Measurements from ENCODE around the gene CTNNBIP1. TPM values are rescaled to one million over a fixed set of nuclear protein-coding genes. Genes with fewer than 3 reads are reported as not detected.

Gene CTNNBIP1
- polyA plus RNA-seq, 1 donor (not counting 4 experiments of a cell fraction or from before 2014, with no cell fraction given), result 92.3 TPM

DNA sequence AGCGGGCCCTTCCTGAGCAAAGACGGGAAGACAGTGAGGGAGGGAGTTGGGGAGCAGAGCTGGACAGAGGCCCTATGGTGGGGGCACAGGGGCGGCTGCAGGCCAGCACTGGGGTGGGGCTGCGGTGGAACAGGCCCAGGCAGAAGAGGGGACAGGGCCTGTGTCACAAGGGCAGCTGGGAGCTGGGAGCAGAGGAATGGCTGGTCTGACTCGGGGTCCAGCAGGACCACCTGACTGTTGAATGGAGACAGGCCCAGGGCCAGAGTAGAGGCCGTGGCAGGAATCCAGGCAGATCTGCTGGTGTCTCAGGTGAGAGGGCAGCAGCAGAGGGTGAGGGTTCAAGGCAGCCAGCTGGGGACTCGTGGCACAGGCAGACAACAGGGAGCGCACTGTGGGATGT, 25.3 kb downstream of the CTNNBIP1 start:
- no peak for TF ChIP-seq EZH2 (IDR thresholded peaks at IDR 0.05; ENCODE audit: low read length)
- TF ChIP-seq, protein P1, sequence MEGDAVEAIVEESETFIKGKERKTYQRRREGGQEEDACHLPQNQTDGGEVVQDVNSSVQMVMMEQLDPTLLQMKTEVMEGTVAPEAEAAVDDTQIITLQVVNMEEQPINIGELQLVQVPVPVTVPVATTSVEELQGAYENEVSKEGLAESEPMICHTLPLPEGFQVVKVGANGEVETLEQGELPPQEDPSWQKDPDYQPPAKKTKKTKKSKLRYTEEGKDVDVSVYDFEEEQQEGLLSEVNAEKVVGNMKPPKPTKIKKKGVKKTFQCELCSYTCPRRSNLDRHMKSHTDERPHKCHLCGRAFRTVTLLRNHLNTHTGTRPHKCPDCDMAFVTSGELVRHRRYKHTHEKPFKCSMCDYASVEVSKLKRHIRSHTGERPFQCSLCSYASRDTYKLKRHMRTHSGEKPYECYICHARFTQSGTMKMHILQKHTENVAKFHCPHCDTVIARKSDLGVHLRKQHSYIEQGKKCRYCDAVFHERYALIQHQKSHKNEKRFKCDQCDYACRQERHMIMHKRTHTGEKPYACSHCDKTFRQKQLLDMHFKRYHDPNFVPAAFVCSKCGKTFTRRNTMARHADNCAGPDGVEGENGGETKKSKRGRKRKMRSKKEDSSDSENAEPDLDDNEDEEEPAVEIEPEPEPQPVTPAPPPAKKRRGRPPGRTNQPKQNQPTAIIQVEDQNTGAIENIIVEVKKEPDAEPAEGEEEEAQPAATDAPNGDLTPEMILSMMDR (optimal IDR thresholded peaks at IDR 0.05 in 1 of 3, IDR thresholded peaks at IDR 0.05 in 1 of 3, conservative IDR thresholded peaks at IDR 0.05 in 1 of 3; ENCODE audit: extremely low read depth in 1 of 3, insufficient read depth in 2 of 3, low read length in 3 of 3), result no peak
- Histone ChIP-seq H3K27me3 (ENCODE audit: control insufficient read depth, extremely low read depth, insufficient read depth, low read length) (no peaks in the 10 kb centered on the region), H3K9me3 (ENCODE audit: control insufficient read depth, low read depth, low read length) (no peaks in the 10 kb centered on the region), H3K4me1 (ENCODE audit: control insufficient read depth, extremely low read depth, insufficient read depth, low read length) (peaks cover 56% of the 10 kb centered on the region), H4K20me1 (ENCODE audit: control insufficient read depth, extremely low read depth, insufficient read depth, low read length) (no peaks in the 10 kb centered on the region), H3K4me3 (ENCODE audit: control insufficient read depth in 2 of 3, extremely low read depth in 1 of 3, insufficient read depth in 2 of 3, low read depth in 1 of 3, low read length in 3 of 3) (no peak overlapping the region), H3K4me2 (ENCODE audit: control insufficient read depth, extremely low read depth, insufficient read depth, low read depth, low read length) (no peak overlapping the region), H3K36me3 (ENCODE audit: control insufficient read depth in 2 of 2, extremely low read depth in 1 of 2, insufficient read depth in 2 of 2, low read length in 2 of 2) (peaks cover 21 to 40% of the 10 kb centered on the region in 2 experiments), H3K9me1 (ENCODE audit: control insufficient read depth, extremely low read depth, insufficient read depth, low read length) (peaks cover 3% of the 10 kb centered on the region), H3K27ac (ENCODE audit: control insufficient read depth, insufficient read depth, low read length) (no peak overlapping the region), H3K79me2 (ENCODE audit: control insufficient read depth, insufficient read depth, low read length) (peaks cover 44% of the 10 kb centered on the region), H3K9ac (ENCODE audit: control insufficient read depth, extremely low read depth, insufficient read depth, low read length) (no peak overlapping the region), H2AFZ (ENCODE audit: control insufficient read depth, low read length) (no peak overlapping the region)
- dilution Hi-C loops (cut with MboI; ENCODE audit: extremely low pct_ligation_motif_present, low sequenced_read_pairs), result loop anchor here (25.0 kb wide), 1 partner anchor 98 kb away; no protein-coding TSS in a partner anchor
- DNase-seq (ENCODE audit: low read depth, low spot score) (no peak), FAIRE-seq (no peak)

DNA sequence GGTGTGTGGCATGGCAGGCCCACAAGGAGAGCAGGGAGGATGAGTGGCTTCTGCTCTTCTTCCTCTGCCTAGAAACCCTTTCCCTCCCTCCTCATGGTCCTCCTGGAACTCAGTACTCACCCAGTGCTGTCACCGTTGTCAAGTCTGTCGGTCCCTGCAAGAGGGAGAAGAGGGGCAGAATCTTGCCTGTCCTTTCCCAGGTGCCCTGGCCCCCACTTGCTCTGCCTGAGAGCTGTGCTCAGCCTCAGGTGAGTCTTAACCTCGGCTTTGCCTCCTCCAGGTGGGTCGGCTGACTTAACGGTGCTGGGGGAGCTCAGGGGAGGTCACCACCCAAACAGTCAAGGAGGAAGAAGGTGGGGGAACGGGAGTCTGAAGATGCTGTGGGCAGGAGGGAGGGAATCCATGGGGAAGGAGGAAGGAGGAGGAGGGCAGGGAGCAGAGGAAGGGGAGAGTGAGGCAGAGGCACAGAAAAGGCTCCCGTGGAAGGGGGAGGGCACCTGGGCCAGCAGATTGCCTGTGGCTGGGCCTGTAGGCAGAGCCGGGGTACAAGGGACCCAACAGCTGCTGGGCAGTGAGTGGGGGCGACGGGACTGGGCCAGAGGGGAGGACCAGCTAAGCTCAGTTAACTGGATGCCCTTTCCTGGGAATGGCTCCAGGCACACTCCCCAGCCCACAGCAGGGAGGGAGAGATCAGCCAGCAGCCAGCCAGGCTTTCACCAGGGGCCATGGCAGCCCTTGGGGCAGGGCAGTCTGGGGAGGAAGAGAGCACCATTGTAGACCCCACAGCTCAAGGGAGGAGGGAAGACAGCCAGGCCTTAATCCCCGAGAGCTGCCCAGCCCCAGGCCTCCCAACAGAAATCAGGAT, 26.3 kb downstream of the CTNNBIP1 start:
- no peak for DNase-seq (ENCODE audit: low read depth, low spot score)
- Histone ChIP-seq H3K27me3 (ENCODE audit: control insufficient read depth, extremely low read depth, insufficient read depth, low read length) (no peaks in the 10 kb centered on the region), H3K79me2 (ENCODE audit: control insufficient read depth, insufficient read depth, low read length) (peaks cover 40% of the 10 kb centered on the region), H4K20me1 (ENCODE audit: control insufficient read depth, extremely low read depth, insufficient read depth, low read length) (no peaks in the 10 kb centered on the region), H3K36me3 (ENCODE audit: control insufficient read depth in 2 of 2, extremely low read depth in 1 of 2, insufficient read depth in 2 of 2, low read length in 2 of 2) (peaks cover 19 to 40% of the 10 kb centered on the region in 2 experiments), H3K9me3 (ENCODE audit: control insufficient read depth, low read depth, low read length) (no peaks in the 10 kb centered on the region), H3K4me2 (ENCODE audit: control insufficient read depth, extremely low read depth, insufficient read depth, low read depth, low read length) (no peak overlapping the region), H3K4me1 (ENCODE audit: control insufficient read depth, extremely low read depth, insufficient read depth, low read length) (peaks cover 46% of the 10 kb centered on the region), H3K4me3 (ENCODE audit: control insufficient read depth in 2 of 3, extremely low read depth in 1 of 3, insufficient read depth in 2 of 3, low read depth in 1 of 3, low read length in 3 of 3) (no peak overlapping the region), H3K27ac (ENCODE audit: control insufficient read depth, insufficient read depth, low read length) (no peak overlapping the region), H3K9me1 (ENCODE audit: control insufficient read depth, extremely low read depth, insufficient read depth, low read length) (peaks cover 3% of the 10 kb centered on the region), H3K9ac (ENCODE audit: control insufficient read depth, extremely low read depth, insufficient read depth, low read length) (no peak overlapping the region), H2AFZ (ENCODE audit: control insufficient read depth, low read length) (no peak overlapping the region)
- peak; percentile 43 for FAIRE-seq
- dilution Hi-C loops (cut with MboI; ENCODE audit: extremely low pct_ligation_motif_present, low sequenced_read_pairs), result loop anchor here (25.0 kb wide), 1 partner anchor 97 kb away; no protein-coding TSS in a partner anchor
- TF ChIP-seq, protein P1 (optimal IDR thresholded peaks at IDR 0.05 in 1 of 3, IDR thresholded peaks at IDR 0.05 in 1 of 3, conservative IDR thresholded peaks at IDR 0.05 in 1 of 3; ENCODE audit: extremely low read depth in 1 of 3, insufficient read depth in 2 of 3, low read length in 3 of 3), result no peak
- no peak for TF ChIP-seq EZH2 (IDR thresholded peaks at IDR 0.05; ENCODE audit: low read length)

Measured in keratinocyte (primary cell).